ENCODE results near the gene SH3GL1.

Gene SH3GL1

GRCh38 chr19:4400135-4400936 is at the start of gene SH3GL1:
SH3GL1 (minus strand) TSS chr19:4400547; CDS start chr19:4400368, 179 bp downstream.
- peak; percentile 81 for DNase-seq (ENCODE audit: low read depth)

- DNase-seq (ENCODE audit: low read depth): no peak
These were observed 49.3 kb upstream of the SH3GL1 start for GRCh38 chr19:4449639-4450028.

GRCh38 chr19:4449022-4449638 is 48.8 kb upstream of the SH3GL1 start:
- DNase-seq (ENCODE audit: low read depth): no peak

GRCh38 chr19:4448147-4448985 is 48.0 kb upstream of the SH3GL1 start:
- DNase-seq (ENCODE audit: low read depth): no peak

GRCh38 chr19:4447327-4448146 is 47.2 kb upstream of the SH3GL1 start:
- no peak for DNase-seq (ENCODE audit: low read depth)

- DNase-seq (ENCODE audit: low read depth): no peak
These were observed 46.4 kb upstream of the SH3GL1 start for GRCh38 chr19:4446704-4447200.

- no peak for DNase-seq (ENCODE audit: low read depth)
These were observed 45.8 kb upstream of the SH3GL1 start for GRCh38 chr19:4445963-4446703.

- DNase-seq (ENCODE audit: low read depth): peak; percentile 24
These were observed 44.7 kb upstream of the SH3GL1 start for GRCh38 chr19:4444765-4445741.

GRCh38 chr19:4443966-4444764 is 43.8 kb upstream of the SH3GL1 start:
- no peak for DNase-seq (ENCODE audit: low read depth)

- no peak for DNase-seq (ENCODE audit: low read depth)
These were observed 42.8 kb upstream of the SH3GL1 start for GRCh38 chr19:4443188-4443587.

- DNase-seq (ENCODE audit: low read depth): no peak
These were observed 42.4 kb upstream of the SH3GL1 start for GRCh38 chr19:4442819-4443146.

- DNase-seq (ENCODE audit: low read depth): no peak
These were observed 41.9 kb upstream of the SH3GL1 start for GRCh38 chr19:4441994-4442818.

GRCh38 chr19:4439243-4439642 is 38.9 kb upstream of the SH3GL1 start:
- no peak for DNase-seq (ENCODE audit: low read depth)

GRCh38 chr19:4437103-4437502 is 36.8 kb upstream of the SH3GL1 start:
- no peak for DNase-seq (ENCODE audit: low read depth)

GRCh38 chr19:4436231-4436630 is 35.9 kb upstream of the SH3GL1 start:
- no peak for DNase-seq (ENCODE audit: low read depth)

GRCh38 chr19:4434391-4434790 is 34.0 kb upstream of the SH3GL1 start:
- no peak for DNase-seq (ENCODE audit: low read depth)

- no peak for DNase-seq (ENCODE audit: low read depth)
These were observed 32.7 kb upstream of the SH3GL1 start for GRCh38 chr19:4432918-4433506.

Measured in amniotic epithelial cell (primary cell).